ENCODE results near the gene IVD.
A peak's percentile ranks its signal among the peaks of the same experiment; 100 is the strongest.

Gene IVD

GRCh38 chr15:40405501-40406381 is at the start of gene IVD:
TSS of gene IVD (plus strand) at chr15:40405795. CDS start at chr15:40405828, 33 bp downstream.
- peak; percentile 87 for DNase-seq

- DNase-seq, result no peak
Observed at GRCh38 chr15:40355976-40356585, 49.5 kb upstream of the IVD start.

GRCh38 chr15:40357246-40357645 is 48.3 kb upstream of the IVD start:
- DNase-seq, result no peak

- DNase-seq, result peak; percentile 88
Observed at GRCh38 chr15:40357723-40358470, 47.7 kb upstream of the IVD start, which contains the start of gene DISP2. TSS of gene DISP2 (plus strand) at chr15:40358219. CDS start at chr15:40358322, 103 bp downstream.

GRCh38 chr15:40358471-40359353 is 46.9 kb upstream of the IVD start:
- DNase-seq, result no peak

GRCh38 chr15:40360015-40360414 is 45.6 kb upstream of the IVD start:
- no peak for DNase-seq

- no peak for DNase-seq
Observed at GRCh38 chr15:40361640-40362039, 44.0 kb upstream of the IVD start.

GRCh38 chr15:40363611-40364010 is 42.0 kb upstream of the IVD start:
- no peak for DNase-seq

- DNase-seq, result no peak
Observed at GRCh38 chr15:40364251-40364650, 41.3 kb upstream of the IVD start.

GRCh38 chr15:40365016-40365415 is 40.6 kb upstream of the IVD start:
- no peak for DNase-seq

GRCh38 chr15:40365624-40366456 is 39.8 kb upstream of the IVD start:
- no peak for DNase-seq

GRCh38 chr15:40366457-40367370 is 38.9 kb upstream of the IVD start:
- no peak for DNase-seq

- no peak for DNase-seq
Observed at GRCh38 chr15:40367371-40367685, 38.3 kb upstream of the IVD start.

- peak; percentile 94 for DNase-seq
Observed at GRCh38 chr15:40367686-40368611, 37.6 kb upstream of the IVD start.

GRCh38 chr15:40368719-40369473 is 36.7 kb upstream of the IVD start:
- no peak for DNase-seq

GRCh38 chr15:40369474-40369869 is 36.1 kb upstream of the IVD start:
- DNase-seq, result no peak

GRCh38 chr15:40369971-40370370 is 35.6 kb upstream of the IVD start:
- DNase-seq, result no peak

- DNase-seq, result no peak
Observed at GRCh38 chr15:40372981-40373380, 32.6 kb upstream of the IVD start.

- no peak for DNase-seq
Observed at GRCh38 chr15:40377606-40378005, 28.0 kb upstream of the IVD start.
